ENCODE data around the gene ECSIT.
"Not testable (repeated sequence)": the region's sequence is repeated elsewhere in the genome, so short reads cannot be mapped to it uniquely, and the experiment has no call there.

ECSIT gene

GRCh38 chr19:11479898-11480714 lies 48.8 kb downstream of the ECSIT start:
- no peak overlapping the region for H3K4me3 ChIP-seq (replicated peaks; ENCODE audit: insufficient read depth, low read length)
- peaks cover 41% of the 10 kb centered on the region for H3K27me3 ChIP-seq (ENCODE audit: insufficient read depth, poor library complexity, severe bottlenecking)
- no peak for TF ChIP-seq CTCF (IDR thresholded peaks at IDR 0.05; ENCODE audit: insufficient read depth, low read length)
- no peak for TF ChIP-seq GABPA (IDR thresholded peaks at IDR 0.05; ENCODE audit: low read depth)
- TF ChIP-seq, protein P1, sequence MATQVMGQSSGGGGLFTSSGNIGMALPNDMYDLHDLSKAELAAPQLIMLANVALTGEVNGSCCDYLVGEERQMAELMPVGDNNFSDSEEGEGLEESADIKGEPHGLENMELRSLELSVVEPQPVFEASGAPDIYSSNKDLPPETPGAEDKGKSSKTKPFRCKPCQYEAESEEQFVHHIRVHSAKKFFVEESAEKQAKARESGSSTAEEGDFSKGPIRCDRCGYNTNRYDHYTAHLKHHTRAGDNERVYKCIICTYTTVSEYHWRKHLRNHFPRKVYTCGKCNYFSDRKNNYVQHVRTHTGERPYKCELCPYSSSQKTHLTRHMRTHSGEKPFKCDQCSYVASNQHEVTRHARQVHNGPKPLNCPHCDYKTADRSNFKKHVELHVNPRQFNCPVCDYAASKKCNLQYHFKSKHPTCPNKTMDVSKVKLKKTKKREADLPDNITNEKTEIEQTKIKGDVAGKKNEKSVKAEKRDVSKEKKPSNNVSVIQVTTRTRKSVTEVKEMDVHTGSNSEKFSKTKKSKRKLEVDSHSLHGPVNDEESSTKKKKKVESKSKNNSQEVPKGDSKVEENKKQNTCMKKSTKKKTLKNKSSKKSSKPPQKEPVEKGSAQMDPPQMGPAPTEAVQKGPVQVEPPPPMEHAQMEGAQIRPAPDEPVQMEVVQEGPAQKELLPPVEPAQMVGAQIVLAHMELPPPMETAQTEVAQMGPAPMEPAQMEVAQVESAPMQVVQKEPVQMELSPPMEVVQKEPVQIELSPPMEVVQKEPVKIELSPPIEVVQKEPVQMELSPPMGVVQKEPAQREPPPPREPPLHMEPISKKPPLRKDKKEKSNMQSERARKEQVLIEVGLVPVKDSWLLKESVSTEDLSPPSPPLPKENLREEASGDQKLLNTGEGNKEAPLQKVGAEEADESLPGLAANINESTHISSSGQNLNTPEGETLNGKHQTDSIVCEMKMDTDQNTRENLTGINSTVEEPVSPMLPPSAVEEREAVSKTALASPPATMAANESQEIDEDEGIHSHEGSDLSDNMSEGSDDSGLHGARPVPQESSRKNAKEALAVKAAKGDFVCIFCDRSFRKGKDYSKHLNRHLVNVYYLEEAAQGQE (IDR thresholded peaks at IDR 0.05; ENCODE audit: insufficient replicate concordance, low read depth): no peak
- no peak for TF ChIP-seq SPI1 (IDR thresholded peaks at IDR 0.05; ENCODE audit: borderline replicate concordance, low read depth)
- no peak for TF ChIP-seq POLR2AphosphoS5 (IDR thresholded peaks at IDR 0.05; ENCODE audit: low read depth)
- no peak for DNase-seq (ENCODE audit: low read depth in 1 of 2, low spot score in 1 of 2)
- H3K27ac ChIP-seq (replicated peaks): no peak overlapping the region

- H3K27ac ChIP-seq (replicated peaks): no peak overlapping the region
- TF ChIP-seq SPI1 (IDR thresholded peaks at IDR 0.05; ENCODE audit: borderline replicate concordance, low read depth): no peak
- TF ChIP-seq, protein P1 (IDR thresholded peaks at IDR 0.05; ENCODE audit: insufficient replicate concordance, low read depth): peak; percentile 89
- peaks cover 41% of the 10 kb centered on the region for H3K27me3 ChIP-seq (ENCODE audit: insufficient read depth, poor library complexity, severe bottlenecking)
- DNase-seq (ENCODE audit: low read depth in 1 of 2, low spot score in 1 of 2): no peak
- no peak overlapping the region for H3K4me3 ChIP-seq (replicated peaks; ENCODE audit: insufficient read depth, low read length)
These were observed 49.6 kb downstream of the ECSIT start for GRCh38 chr19:11479090-11479897.

- H3K4me3 ChIP-seq (replicated peaks; ENCODE audit: insufficient read depth, low read length): no peak overlapping the region
- TF ChIP-seq SPI1 (IDR thresholded peaks at IDR 0.05; ENCODE audit: borderline replicate concordance, low read depth) (peak; percentile 43; the same call in 1 of the 2 replicates), GABPA (IDR thresholded peaks at IDR 0.05; ENCODE audit: low read depth) (no peak)
- no peak for DNase-seq (ENCODE audit: low read depth in 1 of 2, low spot score in 1 of 2)
- H3K27me3 ChIP-seq (ENCODE audit: insufficient read depth, poor library complexity, severe bottlenecking): peaks cover 41% of the 10 kb centered on the region
- H3K27ac ChIP-seq (replicated peaks): no peak overlapping the region
These were observed 50.5 kb downstream of the ECSIT start for GRCh38 chr19:11478167-11479089.

- TF ChIP-seq POLR2AphosphoS5 (IDR thresholded peaks at IDR 0.05; ENCODE audit: low read depth) (no peak), CTCF (IDR thresholded peaks at IDR 0.05; ENCODE audit: insufficient read depth, low read length) (no peak), GABPA (IDR thresholded peaks at IDR 0.05; ENCODE audit: low read depth) (no peak), SPI1 (IDR thresholded peaks at IDR 0.05; ENCODE audit: borderline replicate concordance, low read depth) (no peak)
- TF ChIP-seq, protein P1 (IDR thresholded peaks at IDR 0.05; ENCODE audit: insufficient replicate concordance, low read depth): no peak
- Histone ChIP-seq H3K27ac (replicated peaks) (no peak overlapping the region), H3K4me3 (replicated peaks; ENCODE audit: insufficient read depth, low read length) (no peak overlapping the region), H3K27me3 (ENCODE audit: insufficient read depth, poor library complexity, severe bottlenecking) (peaks cover 27% of the 10 kb centered on the region)
- DNase-seq (ENCODE audit: low read depth in 1 of 2, low spot score in 1 of 2): no peak
These were observed 53.1 kb downstream of the ECSIT start for GRCh38 chr19:11475861-11476260.

- not testable (repeated sequence) for DNase-seq (ENCODE audit: low read depth in 1 of 2, low spot score in 1 of 2); H3K4me3 ChIP-seq (replicated peaks; ENCODE audit: insufficient read depth, low read length); H3K27ac ChIP-seq (replicated peaks)
- H3K27me3 ChIP-seq (ENCODE audit: insufficient read depth, poor library complexity, severe bottlenecking): peaks cover 25% of the 10 kb centered on the region
These were observed 53.6 kb downstream of the ECSIT start for GRCh38 chr19:11475343-11475742.
